Limb (tissue), 2 donors: ENCODE measurements around the gene SREK1IP1.
A peak's percentile ranks its signal among the peaks of the same experiment; 100 is the strongest.
"Not testable (repeated sequence)": the region's sequence is repeated elsewhere in the genome, so short reads cannot be mapped to it uniquely, and the experiment has no call there.

Experiments
- DNase-seq, 2 donors: peaks; one replicate each; pipeline ENCODE4 v3.0.0-alpha.2; 2016; ENCODE audit errors: extremely low spot score in 2 of 2

SREK1IP1 gene

GRCh38 chr5:64765804-64766504 is 2.5 kb downstream of the SREK1IP1 start:
- no peak for DNase-seq

GRCh38 chr5:64763948-64764503 is 4.5 kb downstream of the SREK1IP1 start:
- DNase-seq: no peak

GRCh38 chr5:64759960-64760660 is 8.4 kb downstream of the SREK1IP1 start:
- DNase-seq: no peak

- no peak for DNase-seq
Observed at GRCh38 chr5:64758901-64759300, 9.6 kb downstream of the SREK1IP1 start.

- no peak for DNase-seq
Observed at GRCh38 chr5:64754066-64754465, 14.4 kb downstream of the SREK1IP1 start.

- DNase-seq: no peak
Observed at GRCh38 chr5:64749385-64749784, 19.1 kb downstream of the SREK1IP1 start.

GRCh38 chr5:64746446-64746845 is 22.0 kb downstream of the SREK1IP1 start:
- DNase-seq: no peak

GRCh38 chr5:64744914-64745313 is 23.6 kb downstream of the SREK1IP1 start:
- DNase-seq: no peak

GRCh38 chr5:64742821-64743220 is 25.7 kb downstream of the SREK1IP1 start:
- DNase-seq: no peak

- DNase-seq: no peak
Observed at GRCh38 chr5:64742411-64742810, 26.1 kb downstream of the SREK1IP1 start.

- no peak for DNase-seq
Observed at GRCh38 chr5:64727150-64727549, 41.3 kb downstream of the SREK1IP1 start.

GRCh38 chr5:64722588-64722987 is 45.9 kb downstream of the SREK1IP1 start:
- DNase-seq: no peak

- not testable (repeated sequence) for DNase-seq
Observed at GRCh38 chr5:64714495-64714894, 54.0 kb downstream of the SREK1IP1 start.

GRCh38 chr5:64707191-64707590 is 61.3 kb downstream of the SREK1IP1 start:
- no peak for DNase-seq

GRCh38 chr5:64706074-64706473 is 62.4 kb downstream of the SREK1IP1 start:
- DNase-seq: not testable (repeated sequence)

- DNase-seq: no peak
Observed at GRCh38 chr5:64700765-64701164, 67.7 kb downstream of the SREK1IP1 start.

GRCh38 chr5:64696414-64696813 is 72.1 kb downstream of the SREK1IP1 start:
- not testable (repeated sequence) for DNase-seq

- DNase-seq: no peak
Observed at GRCh38 chr5:64693636-64694035, 74.9 kb downstream of the SREK1IP1 start.

GRCh38 chr5:64691291-64691690 is 77.2 kb downstream of the SREK1IP1 start:
- DNase-seq: no peak

GRCh38 chr5:64690417-64691151 is 77.9 kb downstream of the SREK1IP1 start, which contains the start of gene SHISAL2B:
SHISAL2B (plus strand) TSS chr5:64690503; CDS start chr5:64690624, 121 bp downstream.
- DNase-seq: peak; percentile 13 to 60

GRCh38 chr5:64690104-64690416 is 78.4 kb downstream of the SREK1IP1 start:
- DNase-seq: no peak

GRCh38 chr5:64688965-64689364 is 79.5 kb downstream of the SREK1IP1 start:
- DNase-seq: no peak
